Keratinocyte (primary cell): ENCODE data around the gene KLK4. TPM values are rescaled to one million over a fixed set of nuclear protein-coding genes. Genes with fewer than 3 reads are reported as not detected.

Experiments
- DNase-seq: peaks from one replicate; pipeline ENCODE4 v3.0.0-alpha.2; 2011; ENCODE audit warnings: low read depth, missing footprints, low spot score
- FAIRE-seq: peaks from 2 replicates; lab custom pipeline; 2011; peaks lifted over from hg19 to GRCh38; lab: Jason Lieb, UNC
- H2AFZ ChIP-seq: 2 replicates; pipeline ENCODE4 v1.6.0; 2012; ENCODE audit warnings: low read length, control low read depth, inconsistent platforms; ENCODE audit not compliant: control insufficient read depth
- H3K27ac ChIP-seq: 2 replicates; pipeline ENCODE4 v1.5.1; 2011; ENCODE audit warnings: low read length; ENCODE audit not compliant: control insufficient read depth, insufficient read depth
- H3K27me3 ChIP-seq: 3 replicates; pipeline ENCODE4 v1.6.0; 2011; ENCODE audit warnings: low read length; ENCODE audit not compliant: control insufficient read depth, insufficient read depth; ENCODE audit errors: extremely low read depth
- H3K36me3 ChIP-seq, 2 experiments: 2 replicates in 1 of 2; 3 replicates in 1 of 2; pipeline ENCODE4 v1.5.1; 2011; ENCODE audit warnings: low read length in 2 of 2, mild to moderate bottlenecking in 1 of 2; ENCODE audit not compliant: control insufficient read depth in 2 of 2, insufficient read depth in 2 of 2; ENCODE audit errors: extremely low read depth in 1 of 2
- H3K4me1 ChIP-seq: 3 replicates; pipeline ENCODE4 v1.5.1; 2011; ENCODE audit warnings: low read length; ENCODE audit not compliant: control insufficient read depth, insufficient read depth; ENCODE audit errors: extremely low read depth
- H3K4me2 ChIP-seq: 3 replicates; pipeline ENCODE4 v1.6.0; 2011; ENCODE audit warnings: low read depth, low read length; ENCODE audit not compliant: control insufficient read depth, insufficient read depth; ENCODE audit errors: extremely low read depth
- H3K4me3 ChIP-seq, 3 experiments: fragments of 200-600 bp in 1 of 3; sonication (generic) in 1 of 3; 2 replicates in 2 of 3; 3 replicates in 1 of 3; pipeline ENCODE4 v1.5.1; 2011 to 2016; ENCODE audit warnings: low read length in 3 of 3, mild to moderate bottlenecking in 3 of 3, control low read depth in 2 of 3, inconsistent platforms in 1 of 3, low read depth in 1 of 3, mixed read lengths in 1 of 3, mixed run types in 1 of 3, moderate library complexity in 1 of 3; ENCODE audit not compliant: control insufficient read depth in 2 of 3, insufficient read depth in 2 of 3; ENCODE audit errors: extremely low read depth in 1 of 3
- H3K79me2 ChIP-seq: 2 replicates; pipeline ENCODE4 v1.6.0; 2012; ENCODE audit warnings: low read length; ENCODE audit not compliant: control insufficient read depth, insufficient read depth
- H3K9ac ChIP-seq: 3 replicates; pipeline ENCODE4 v1.6.0; 2011; ENCODE audit warnings: low read length; ENCODE audit not compliant: control insufficient read depth, insufficient read depth; ENCODE audit errors: extremely low read depth
- H3K9me1 ChIP-seq: 3 replicates; pipeline ENCODE4 v1.6.0; 2011; ENCODE audit warnings: low read length; ENCODE audit not compliant: control insufficient read depth, insufficient read depth; ENCODE audit errors: extremely low read depth
- H3K9me3 ChIP-seq: 2 replicates; pipeline ENCODE4 v1.5.1; 2012; ENCODE audit warnings: low read depth, low read length; ENCODE audit not compliant: control insufficient read depth
- H4K20me1 ChIP-seq: 3 replicates; pipeline ENCODE4 v1.6.0; 2011; ENCODE audit warnings: low read length; ENCODE audit not compliant: control insufficient read depth, insufficient read depth; ENCODE audit errors: extremely low read depth
- CTCF ChIP-seq, 3 experiments: IDR thresholded peaks in 1 of 3; conservative IDR thresholded peaks in 1 of 3; optimal IDR thresholded peaks in 1 of 3; 2 replicates in 2 of 3; 3 replicates in 1 of 3; pipeline versions ENCODE3 to v1.5.1; 2011; ENCODE audit warnings: low read length in 3 of 3, mild to moderate bottlenecking in 3 of 3, moderate library complexity in 2 of 3, control low read depth in 1 of 3, inconsistent platforms in 1 of 3; ENCODE audit not compliant: insufficient read depth in 2 of 3; ENCODE audit errors: extremely low read depth in 1 of 3
- EZH2 ChIP-seq: IDR thresholded peaks from one replicate; pipeline ENCODE4 v1.6.1; 2012; ENCODE audit warnings: inconsistent platforms, mild to moderate bottlenecking, low read length, moderate library complexity
- dilution Hi-C: fragments of 300-500 bp; cut with MboI; formaldehyde crosslinking; loops from one replicate; pipeline ENCODE4 v1.7.0; 2020; ENCODE audit warnings: low sequenced_read_pairs; ENCODE audit not compliant: extremely low pct_ligation_motif_present
- polyA plus RNA-seq, 5 experiments: library from polyadenylated mRNA; depleted of rRNA in 3 of 5; stranded (reverse) in 3 of 5; stranded (forward) in 1 of 5; unstranded in 1 of 5; fragments of >200 nt; gene quantifications; 1 replicate in 1 of 5; 2 replicates in 3 of 5; 3 replicates in 1 of 5; pipeline versions ENCODE4 v1.2.1 to v1.2.3, GENCODE V29; 2011 to 2012; ENCODE audit warnings: missing spikeins in 2 of 5, low read depth in 1 of 5, low replicate concordance in 1 of 5

KLK4 gene
- polyA plus RNA-seq, 1 donor (not counting 4 experiments of a cell fraction or from before 2014, with no cell fraction given), result not detected

- Histone ChIP-seq H3K27ac (no peak overlapping the region), H3K9ac (no peak overlapping the region), H3K27me3 (peaks cover 20% of the 10 kb centered on the region), H3K4me3 (no peak overlapping the region), H3K36me3 (no peaks in the 10 kb centered on the region), H4K20me1 (no peaks in the 10 kb centered on the region), H3K9me1 (no peaks in the 10 kb centered on the region), H3K79me2 (no peaks in the 10 kb centered on the region), H3K4me2 (no peak overlapping the region), H2AFZ (no peak overlapping the region), H3K4me1 (no peaks in the 10 kb centered on the region), H3K9me3 (peaks cover 2% of the 10 kb centered on the region)
- DNase-seq (no peak), FAIRE-seq (no peak)
- dilution Hi-C loops, result no loop called here
- TF ChIP-seq CTCF (optimal IDR thresholded peaks at IDR 0.05 in 1 of 3, IDR thresholded peaks at IDR 0.05 in 1 of 3, conservative IDR thresholded peaks at IDR 0.05 in 1 of 3; ENCODE audit: extremely low read depth in 1 of 3, insufficient read depth in 2 of 3, low read length in 3 of 3), result no peak
- no peak for TF ChIP-seq EZH2
These were observed 53.8 kb downstream of the KLK4 start for GRCh38 chr19:50857366-50857765.

Other genes with a start within 250 kb of the KLK4 start
- gene SHANK1, start 191.6 kb downstream of the KLK4 start, polyA plus RNA-seq, result 0.10 to 0.82 TPM (median 0.51 TPM) in 3 replicates
- 0.56 to 1.2 TPM (median 0.67 TPM) in 3 replicates for gene CLEC11A, start 188.0 kb downstream of the KLK4 start, polyA plus RNA-seq
- gene GPR32, start 140.9 kb downstream of the KLK4 start, polyA plus RNA-seq, result not detected in 3 replicates
- gene ACP4, start 121.0 kb downstream of the KLK4 start, polyA plus RNA-seq, result not detected in 3 replicates
- 0.10 to 0.39 TPM (median 0.31 TPM) in 3 replicates for gene KLK1, start 87.6 kb downstream of the KLK4 start, polyA plus RNA-seq
- not detected in 3 replicates for gene KLK15, start 77.8 kb downstream of the KLK4 start, polyA plus RNA-seq
- not detected in 3 replicates for gene KLK3, start 56.5 kb downstream of the KLK4 start, polyA plus RNA-seq
- 0.07 to 0.14 TPM in 2 of 3 replicates, not detected in the other for gene KLK2, start 38.0 kb downstream of the KLK4 start, polyA plus RNA-seq
- 425 to 882 TPM (median 477 TPM) in 3 replicates for gene KLK5, start 41.6 kb upstream of the KLK4 start, polyA plus RNA-seq
- gene KLK6, start 58.2 kb upstream of the KLK4 start, polyA plus RNA-seq, result 0.73 to 2.5 TPM (median 1.9 TPM) in 3 replicates
- gene KLK7, start 72.5 kb upstream of the KLK4 start, polyA plus RNA-seq, result 22.4 to 33.8 TPM (median 29.2 TPM) in 3 replicates
- 88.8 to 232 TPM (median 118 TPM) in 3 replicates for gene KLK8, start 90.2 kb upstream of the KLK4 start, polyA plus RNA-seq
- gene KLK10, start 108.3 kb upstream of the KLK4 start, polyA plus RNA-seq, result 56.3 to 97.5 TPM (median 95.3 TPM) in 3 replicates
- 12.8 to 39.0 TPM (median 18.0 TPM) in 3 replicates for gene KLK11, start 115.2 kb upstream of the KLK4 start, polyA plus RNA-seq
- gene KLK12, start 123.6 kb upstream of the KLK4 start, polyA plus RNA-seq, result not detected in 3 replicates
- 2.0 to 4.4 TPM (median 2.8 TPM) in 3 replicates for gene KLK13, start 153.7 kb upstream of the KLK4 start, polyA plus RNA-seq
- 0.05 to 0.63 TPM (median 0.10 TPM) in 3 replicates for gene KLK14, start 171.5 kb upstream of the KLK4 start, polyA plus RNA-seq
- 1.9 to 3.9 TPM (median 2.3 TPM) in 3 replicates for gene CTU1, start 197.0 kb upstream of the KLK4 start, polyA plus RNA-seq
- not detected in 3 replicates for gene SIGLEC9, start 213.5 kb upstream of the KLK4 start, polyA plus RNA-seq
- gene SIGLEC7, start 230.9 kb upstream of the KLK4 start, polyA plus RNA-seq, result not detected in 3 replicates